Ovary (tissue), 3 donors: ENCODE measurements around the gene ARNT2.
"Not testable (repeated sequence)": the region's sequence is repeated elsewhere in the genome, so short reads cannot be mapped to it uniquely, and the experiment has no call there.

Experiments
- POLR2A ChIP-seq: fragments of 450-650 bp; IDR thresholded peaks from one replicate; pipeline ENCODE4 v1.6.1; 2017; ENCODE audit warnings: antibody characterized with exemption, mild to moderate bottlenecking, moderate library complexity
- TF ChIP-seq, protein P1 (sequence below), 3 donors: fragments of 450-650 bp in 2 of 3; fragments of 200-600 bp in 1 of 3; IDR thresholded peaks; one replicate each; pipeline versions ENCODE4 v1.5.1 to v1.8.0; 2016 to 2022; ENCODE audit warnings: antibody characterized with exemption in 3 of 3, mild to moderate bottlenecking in 1 of 3
- donor health status: DM: no; HTN: no; CAD: no.

- TF ChIP-seq, protein P1, sequence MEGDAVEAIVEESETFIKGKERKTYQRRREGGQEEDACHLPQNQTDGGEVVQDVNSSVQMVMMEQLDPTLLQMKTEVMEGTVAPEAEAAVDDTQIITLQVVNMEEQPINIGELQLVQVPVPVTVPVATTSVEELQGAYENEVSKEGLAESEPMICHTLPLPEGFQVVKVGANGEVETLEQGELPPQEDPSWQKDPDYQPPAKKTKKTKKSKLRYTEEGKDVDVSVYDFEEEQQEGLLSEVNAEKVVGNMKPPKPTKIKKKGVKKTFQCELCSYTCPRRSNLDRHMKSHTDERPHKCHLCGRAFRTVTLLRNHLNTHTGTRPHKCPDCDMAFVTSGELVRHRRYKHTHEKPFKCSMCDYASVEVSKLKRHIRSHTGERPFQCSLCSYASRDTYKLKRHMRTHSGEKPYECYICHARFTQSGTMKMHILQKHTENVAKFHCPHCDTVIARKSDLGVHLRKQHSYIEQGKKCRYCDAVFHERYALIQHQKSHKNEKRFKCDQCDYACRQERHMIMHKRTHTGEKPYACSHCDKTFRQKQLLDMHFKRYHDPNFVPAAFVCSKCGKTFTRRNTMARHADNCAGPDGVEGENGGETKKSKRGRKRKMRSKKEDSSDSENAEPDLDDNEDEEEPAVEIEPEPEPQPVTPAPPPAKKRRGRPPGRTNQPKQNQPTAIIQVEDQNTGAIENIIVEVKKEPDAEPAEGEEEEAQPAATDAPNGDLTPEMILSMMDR (IDR thresholded peaks at IDR 0.05) = not testable (repeated sequence)
- TF ChIP-seq POLR2A = not testable (repeated sequence)
These were observed 106.8 kb downstream of the ARNT2 start for GRCh38 chr15:80510985-80511384.
